Neural cell (in vitro differentiated cells): ENCODE data around the gene GLO1.

ENCODE experiments used
- EP300 ChIP-seq: fragments of 450-650 bp; conservative IDR thresholded peaks from 2 replicates; pipeline ENCODE4 v1.6.1; 2014; ENCODE audit warnings: antibody characterized with exemption, mild to moderate bottlenecking, moderate library complexity; ENCODE audit not compliant: poor library complexity, severe bottlenecking
- POLR2AphosphoS5 ChIP-seq: IDR thresholded peaks from 2 replicates; pipeline ENCODE4 v1.6.1; 2012
- TF ChIP-seq, protein P1 (sequence below): fragments of 450-650 bp; IDR thresholded peaks from 2 replicates; pipeline ENCODE4 v1.5.1; 2014; ENCODE audit warnings: antibody characterized with exemption, mild to moderate bottlenecking, moderate library complexity; ENCODE audit not compliant: poor library complexity, severe bottlenecking

GRCh38 chr6:38631186-38631783, 71.7 kb downstream of the GLO1 start:
- TF ChIP-seq, protein P1, sequence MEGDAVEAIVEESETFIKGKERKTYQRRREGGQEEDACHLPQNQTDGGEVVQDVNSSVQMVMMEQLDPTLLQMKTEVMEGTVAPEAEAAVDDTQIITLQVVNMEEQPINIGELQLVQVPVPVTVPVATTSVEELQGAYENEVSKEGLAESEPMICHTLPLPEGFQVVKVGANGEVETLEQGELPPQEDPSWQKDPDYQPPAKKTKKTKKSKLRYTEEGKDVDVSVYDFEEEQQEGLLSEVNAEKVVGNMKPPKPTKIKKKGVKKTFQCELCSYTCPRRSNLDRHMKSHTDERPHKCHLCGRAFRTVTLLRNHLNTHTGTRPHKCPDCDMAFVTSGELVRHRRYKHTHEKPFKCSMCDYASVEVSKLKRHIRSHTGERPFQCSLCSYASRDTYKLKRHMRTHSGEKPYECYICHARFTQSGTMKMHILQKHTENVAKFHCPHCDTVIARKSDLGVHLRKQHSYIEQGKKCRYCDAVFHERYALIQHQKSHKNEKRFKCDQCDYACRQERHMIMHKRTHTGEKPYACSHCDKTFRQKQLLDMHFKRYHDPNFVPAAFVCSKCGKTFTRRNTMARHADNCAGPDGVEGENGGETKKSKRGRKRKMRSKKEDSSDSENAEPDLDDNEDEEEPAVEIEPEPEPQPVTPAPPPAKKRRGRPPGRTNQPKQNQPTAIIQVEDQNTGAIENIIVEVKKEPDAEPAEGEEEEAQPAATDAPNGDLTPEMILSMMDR, result no peak
- TF ChIP-seq EP300 (no peak), POLR2AphosphoS5 (no peak)
